Cortex of kidney (tissue), 1 donor: ENCODE data around the gene MAOA.

ENCODE experiments used
- DNase-seq: peaks from one replicate; lab custom pipeline; 2025; lab: John Stamatoyannopoulos, UW

MAOA gene

GRCh38 chrX:43758044-43758443 is 101.9 kb downstream of the MAOA start:
- DNase-seq, result no peak

- DNase-seq, result no peak
Observed at GRCh38 chrX:43785930-43786591, 130.0 kb downstream of the MAOA start.
